ENCODE measurements around the gene CHD5.

CHD5 gene

GRCh38 chr1:6096243-6097116 lies 83.6 kb downstream of the CHD5 start:
- DNase-seq = no peak

- no peak for DNase-seq
These were observed 84.4 kb downstream of the CHD5 start for GRCh38 chr1:6095511-6096242.

- no peak for DNase-seq
These were observed 85.2 kb downstream of the CHD5 start for GRCh38 chr1:6094801-6095505.

- no peak for DNase-seq
These were observed 85.9 kb downstream of the CHD5 start for GRCh38 chr1:6094246-6094645.

- no peak for DNase-seq
These were observed 86.5 kb downstream of the CHD5 start for GRCh38 chr1:6093611-6094010.

- no peak for DNase-seq
These were observed 87.0 kb downstream of the CHD5 start for GRCh38 chr1:6093071-6093470.

- no peak for DNase-seq
These were observed 87.9 kb downstream of the CHD5 start for GRCh38 chr1:6092211-6092610.

GRCh38 chr1:6091823-6092109 lies 88.4 kb downstream of the CHD5 start:
- no peak for DNase-seq

- no peak for DNase-seq
These were observed 88.9 kb downstream of the CHD5 start for GRCh38 chr1:6090996-6091822.

GRCh38 chr1:6090288-6090687 lies 89.8 kb downstream of the CHD5 start:
- no peak for DNase-seq

GRCh38 chr1:6088956-6089355 lies 91.2 kb downstream of the CHD5 start:
- no peak for DNase-seq

GRCh38 chr1:6087958-6088357 lies 92.2 kb downstream of the CHD5 start:
- DNase-seq = no peak

- DNase-seq = no peak
These were observed 92.7 kb downstream of the CHD5 start for GRCh38 chr1:6087377-6087772.

- DNase-seq = no peak
These were observed 93.3 kb downstream of the CHD5 start for GRCh38 chr1:6086762-6087376.

- no peak for DNase-seq
These were observed 93.8 kb downstream of the CHD5 start for GRCh38 chr1:6086358-6086757.

- DNase-seq = no peak
These were observed 94.5 kb downstream of the CHD5 start for GRCh38 chr1:6085666-6086065.

GRCh38 chr1:6084781-6085495 lies 95.2 kb downstream of the CHD5 start:
- no peak for DNase-seq

- no peak for DNase-seq
These were observed 96.2 kb downstream of the CHD5 start for GRCh38 chr1:6083801-6084446.

- no peak for DNase-seq
These were observed 96.7 kb downstream of the CHD5 start for GRCh38 chr1:6083385-6083784.

GRCh38 chr1:6082430-6082971 lies 97.6 kb downstream of the CHD5 start:
- no peak for DNase-seq

- DNase-seq = no peak
These were observed 98.2 kb downstream of the CHD5 start for GRCh38 chr1:6081901-6082300.
